Upper lobe of right lung (tissue), 1 donor: ENCODE results near the gene TRDN. TPM values are rescaled to one million over a fixed set of nuclear protein-coding genes. Genes with fewer than 3 reads are reported as not detected.

Experiments
- ATAC-seq: fragments of 200-7000 bp; cut with Tn5 transposase; one replicate; pipeline ENCODE4 v1.9.1; 2020; ENCODE audit warnings: mild to moderate bottlenecking, moderate library complexity
- DNase-seq: peaks from one replicate; pipeline ENCODE4 v3.0.0-alpha.2; 2020
- H3K27ac ChIP-seq: fragments of 200-600 bp; one replicate; pipeline ENCODE4 v1.8.0; 2022
- H3K27me3 ChIP-seq: fragments of 200-600 bp; one replicate; pipeline ENCODE4 v1.8.0; 2022; ENCODE audit warnings: mild to moderate bottlenecking
- H3K36me3 ChIP-seq: fragments of 200-600 bp; one replicate; pipeline ENCODE4 v1.8.0; 2022
- H3K4me1 ChIP-seq: fragments of 200-600 bp; one replicate; pipeline ENCODE4 v1.8.0; 2022
- H3K4me3 ChIP-seq: fragments of 200-600 bp; one replicate; pipeline ENCODE4 v1.8.0; 2022; ENCODE audit warnings: mild to moderate bottlenecking
- H3K9me3 ChIP-seq: fragments of 200-600 bp; one replicate; pipeline ENCODE4 v1.8.0; 2022
- intact Hi-C: fragments of 100-400 bp; cut with DNase I; formaldehyde crosslinking; loops from one replicate; pipeline ENCODE4 v1.11.0; 2022
- long read RNA-seq: library from polyadenylated mRNA; unstranded; transcript quantifications from one replicate; pipeline ENCODE4 v2.0.0, GENCODE V29; 2021
- total RNA-seq: library from RNA; stranded (reverse); fragmentation: NEBNext Ultra II Directional; extraction: Animal tissue kit (Norgen Biotek cat#: 25700); gene quantifications from one replicate; pipeline ENCODE4 v1.2.1, GENCODE V29; 2021
- TF ChIP-seq, protein P1 (sequence below): fragments of 200-600 bp; IDR thresholded peaks from one replicate; pipeline ENCODE4 v1.8.0; 2022; ENCODE audit warnings: antibody characterized with exemption
- donor health status: DM: no; HTN: yes; CAD: no; lungs with severe emphysema.

TRDN gene, protein sequence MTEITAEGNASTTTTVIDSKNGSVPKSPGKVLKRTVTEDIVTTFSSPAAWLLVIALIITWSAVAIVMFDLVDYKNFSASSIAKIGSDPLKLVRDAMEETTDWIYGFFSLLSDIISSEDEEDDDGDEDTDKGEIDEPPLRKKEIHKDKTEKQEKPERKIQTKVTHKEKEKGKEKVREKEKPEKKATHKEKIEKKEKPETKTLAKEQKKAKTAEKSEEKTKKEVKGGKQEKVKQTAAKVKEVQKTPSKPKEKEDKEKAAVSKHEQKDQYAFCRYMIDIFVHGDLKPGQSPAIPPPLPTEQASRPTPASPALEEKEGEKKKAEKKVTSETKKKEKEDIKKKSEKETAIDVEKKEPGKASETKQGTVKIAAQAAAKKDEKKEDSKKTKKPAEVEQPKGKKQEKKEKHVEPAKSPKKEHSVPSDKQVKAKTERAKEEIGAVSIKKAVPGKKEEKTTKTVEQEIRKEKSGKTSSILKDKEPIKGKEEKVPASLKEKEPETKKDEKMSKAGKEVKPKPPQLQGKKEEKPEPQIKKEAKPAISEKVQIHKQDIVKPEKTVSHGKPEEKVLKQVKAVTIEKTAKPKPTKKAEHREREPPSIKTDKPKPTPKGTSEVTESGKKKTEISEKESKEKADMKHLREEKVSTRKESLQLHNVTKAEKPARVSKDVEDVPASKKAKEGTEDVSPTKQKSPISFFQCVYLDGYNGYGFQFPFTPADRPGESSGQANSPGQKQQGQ
- not detected for total RNA-seq
- long read RNA-seq: 0 reads

DNA sequence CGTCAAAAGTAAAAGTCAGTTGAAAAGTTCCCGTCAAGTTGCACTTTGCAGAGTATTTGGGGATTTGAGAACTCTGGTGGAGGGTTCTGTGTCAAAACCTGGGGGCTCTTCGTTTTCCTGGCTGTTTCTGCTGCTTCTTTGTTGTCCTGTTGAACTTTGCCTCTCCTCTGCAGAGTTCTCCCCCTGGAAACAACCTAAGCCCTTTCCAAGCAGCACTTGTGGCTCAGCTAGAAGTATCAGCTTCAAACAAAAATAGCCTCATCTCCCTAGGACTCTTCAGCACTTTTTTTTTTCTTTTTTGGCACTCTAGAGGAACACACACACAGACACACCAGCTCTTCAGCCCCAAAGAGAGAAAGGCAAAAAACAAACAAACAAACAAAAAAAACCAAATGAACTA is at the start of gene TRDN:
Gene TRDN (minus strand): TSS at position 169 of the 400 bp plus-strand sequence. CDS start 175 bp downstream, outside the sequence.
- no peak for ATAC-seq
- DNase-seq: no peak
- Histone ChIP-seq H3K4me1 (no peaks in the 10 kb centered on the region), H3K9me3 (no peaks in the 10 kb centered on the region), H3K4me3 (no peak within 1 kb of the TSS), H3K27ac (no peak within 1 kb of the TSS), H3K27me3 (no peaks in the 10 kb centered on the region), H3K36me3 (no peaks in the 10 kb centered on the region)
- intact Hi-C loops: no loop called here
- TF ChIP-seq, protein P1, sequence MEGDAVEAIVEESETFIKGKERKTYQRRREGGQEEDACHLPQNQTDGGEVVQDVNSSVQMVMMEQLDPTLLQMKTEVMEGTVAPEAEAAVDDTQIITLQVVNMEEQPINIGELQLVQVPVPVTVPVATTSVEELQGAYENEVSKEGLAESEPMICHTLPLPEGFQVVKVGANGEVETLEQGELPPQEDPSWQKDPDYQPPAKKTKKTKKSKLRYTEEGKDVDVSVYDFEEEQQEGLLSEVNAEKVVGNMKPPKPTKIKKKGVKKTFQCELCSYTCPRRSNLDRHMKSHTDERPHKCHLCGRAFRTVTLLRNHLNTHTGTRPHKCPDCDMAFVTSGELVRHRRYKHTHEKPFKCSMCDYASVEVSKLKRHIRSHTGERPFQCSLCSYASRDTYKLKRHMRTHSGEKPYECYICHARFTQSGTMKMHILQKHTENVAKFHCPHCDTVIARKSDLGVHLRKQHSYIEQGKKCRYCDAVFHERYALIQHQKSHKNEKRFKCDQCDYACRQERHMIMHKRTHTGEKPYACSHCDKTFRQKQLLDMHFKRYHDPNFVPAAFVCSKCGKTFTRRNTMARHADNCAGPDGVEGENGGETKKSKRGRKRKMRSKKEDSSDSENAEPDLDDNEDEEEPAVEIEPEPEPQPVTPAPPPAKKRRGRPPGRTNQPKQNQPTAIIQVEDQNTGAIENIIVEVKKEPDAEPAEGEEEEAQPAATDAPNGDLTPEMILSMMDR: no peak

DNA sequence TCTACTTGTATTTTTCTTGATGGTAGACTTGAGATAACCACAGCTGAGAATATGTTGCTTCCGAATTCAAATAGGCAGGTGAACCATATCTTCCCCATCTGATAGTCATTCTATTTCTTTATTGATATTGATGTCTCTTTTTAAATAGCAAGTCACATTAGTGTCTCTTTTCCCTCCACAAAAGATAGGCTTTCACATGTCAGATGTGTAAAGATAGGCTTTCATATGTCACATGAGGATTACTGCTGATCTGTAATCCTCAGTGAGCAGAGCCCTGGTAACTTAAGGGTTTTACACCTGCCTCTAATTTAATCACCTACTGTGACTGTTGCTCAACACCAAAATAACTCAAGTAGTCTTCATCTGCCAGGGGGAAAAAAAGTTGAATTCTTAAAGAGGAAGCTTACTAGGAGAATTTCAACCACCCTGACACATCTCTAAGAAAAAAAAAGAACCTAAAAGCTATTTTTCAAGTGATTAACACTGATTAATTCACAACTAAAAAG is 45.3 kb upstream of the TRDN start:
- intact Hi-C loops: no loop called here
- ATAC-seq (no peak), DNase-seq (no peak)
- TF ChIP-seq, protein P1: no peak
- no peaks in the 10 kb centered on the region for H3K9me3 ChIP-seq
- no peaks in the 10 kb centered on the region for H3K36me3 ChIP-seq
- no peak overlapping the region for H3K27ac ChIP-seq
- H3K4me1 ChIP-seq: no peaks in the 10 kb centered on the region
- H3K27me3 ChIP-seq: no peaks in the 10 kb centered on the region
- no peak overlapping the region for H3K4me3 ChIP-seq

DNA sequence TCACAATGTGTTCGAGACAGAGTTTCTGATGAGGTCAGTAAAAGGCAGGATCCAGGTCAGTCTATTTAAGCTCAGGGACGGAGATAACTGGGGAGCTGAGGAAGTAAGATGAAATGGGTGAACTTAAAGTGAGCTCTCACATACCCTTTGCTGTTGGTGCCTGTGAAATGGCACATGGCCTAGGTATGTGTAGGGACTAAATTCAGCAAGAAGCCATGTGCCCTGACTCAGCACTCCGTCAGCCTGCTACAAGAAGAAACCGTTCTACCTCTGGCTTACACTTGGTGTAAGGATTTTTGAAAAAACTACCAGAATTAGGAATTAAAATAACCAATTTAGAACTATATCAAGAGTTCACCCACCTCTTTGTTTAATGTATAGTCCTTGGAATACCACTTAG is 41.1 kb upstream of the TRDN start:
- Histone ChIP-seq H3K36me3 (no peaks in the 10 kb centered on the region), H3K27me3 (no peaks in the 10 kb centered on the region), H3K4me3 (no peak overlapping the region), H3K27ac (no peak overlapping the region), H3K4me1 (no peaks in the 10 kb centered on the region), H3K9me3 (no peaks in the 10 kb centered on the region)
- ATAC-seq: no peak
- TF ChIP-seq, protein P1: no peak
- intact Hi-C loops: no loop called here
- DNase-seq: no peak

DNA sequence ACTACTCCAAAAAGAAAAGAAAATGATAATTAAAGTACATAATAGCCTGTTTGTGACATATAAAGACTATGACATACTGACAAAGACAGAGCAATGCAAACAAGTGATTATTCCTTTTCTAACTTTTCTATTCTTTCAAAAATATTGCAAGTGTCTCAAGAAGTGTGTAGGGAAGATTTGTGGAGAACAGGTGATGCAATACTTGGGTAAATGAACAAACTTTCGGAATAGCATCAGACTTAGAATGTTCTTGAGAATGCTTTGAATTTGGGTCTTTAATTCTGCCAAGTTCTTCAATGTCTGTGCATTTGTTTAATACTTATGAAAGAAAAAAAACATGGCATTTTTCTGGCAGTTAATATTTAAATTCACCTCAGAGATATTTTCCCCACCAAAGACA is 40.0 kb upstream of the TRDN start:
- Histone ChIP-seq H3K9me3 (no peaks in the 10 kb centered on the region), H3K4me3 (no peak overlapping the region), H3K4me1 (no peaks in the 10 kb centered on the region), H3K36me3 (no peaks in the 10 kb centered on the region), H3K27me3 (no peaks in the 10 kb centered on the region), H3K27ac (no peak overlapping the region)
- intact Hi-C loops: no loop called here
- no peak for ATAC-seq
- TF ChIP-seq, protein P1: no peak
- no peak for DNase-seq

DNA sequence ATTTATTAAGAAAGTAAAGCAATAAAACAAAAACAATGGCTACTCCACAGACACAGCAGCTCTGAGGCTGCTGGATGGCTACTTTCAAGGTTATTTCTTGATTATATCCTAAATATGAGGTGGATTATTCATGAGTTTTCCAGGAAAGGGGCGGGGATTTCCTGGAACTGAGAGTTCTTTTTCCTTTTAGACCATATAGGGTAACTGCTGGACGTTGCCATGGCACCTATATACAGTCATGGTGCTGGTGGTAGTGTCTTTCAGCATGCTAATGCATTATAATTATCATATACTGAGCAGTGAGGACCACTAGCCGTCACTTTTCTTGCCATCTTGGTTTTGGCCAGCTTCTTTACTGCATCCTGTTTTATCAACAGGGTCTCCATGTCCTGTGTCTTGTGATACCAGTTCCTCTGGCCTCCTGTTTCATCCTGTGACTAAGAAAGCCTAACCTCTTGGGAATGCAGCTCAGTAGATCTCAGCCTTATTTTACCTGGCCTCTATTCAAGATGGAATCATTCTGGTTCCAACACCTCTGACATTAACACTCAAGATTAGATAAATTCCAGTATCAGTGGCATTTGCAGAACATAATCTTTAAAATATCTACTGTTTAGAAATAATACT is 32.3 kb upstream of the TRDN start:
- no peaks in the 10 kb centered on the region for H3K27me3 ChIP-seq
- TF ChIP-seq, protein P1: no peak
- intact Hi-C loops: no loop called here
- H3K36me3 ChIP-seq: no peaks in the 10 kb centered on the region
- H3K27ac ChIP-seq: no peak overlapping the region
- no peaks in the 10 kb centered on the region for H3K4me1 ChIP-seq
- DNase-seq (no peak), ATAC-seq (no peak)
- no peak overlapping the region for H3K4me3 ChIP-seq
- no peaks in the 10 kb centered on the region for H3K9me3 ChIP-seq
